H1 (cell line): ENCODE results near the gene DECR2. TPM values are rescaled to one million over a fixed set of nuclear protein-coding genes. Genes with fewer than 3 reads are reported as not detected.
A peak's percentile ranks its signal among the peaks of the same experiment; 100 is the strongest.

Source experiments
- BCL11A ChIP-seq, 2 experiments: IDR thresholded peaks; one replicate each; pipeline ENCODE4 v1.6.1; 2011; ENCODE audit warnings: low read depth in 2 of 2, low read length in 2 of 2, mild to moderate bottlenecking in 2 of 2
- GABPA ChIP-seq: IDR thresholded peaks from 2 replicates; pipeline ENCODE4 v1.6.1; 2011; ENCODE audit warnings: mild to moderate bottlenecking, low read length, moderate library complexity, borderline replicate concordance; ENCODE audit not compliant: insufficient read depth
- HDAC6 ChIP-seq: IDR thresholded peaks from one replicate; pipeline ENCODE4 v1.7.1; 2012; ENCODE audit warnings: low read depth, mild to moderate bottlenecking, inconsistent platforms, low read length, moderate library complexity
- JUND ChIP-seq: IDR thresholded peaks from 2 replicates; pipeline ENCODE4 v1.6.1; 2011; ENCODE audit warnings: mild to moderate bottlenecking, improper control_type of control experiment, low read length
- KDM5A ChIP-seq: fragments of 200-600 bp; IDR thresholded peaks from 2 replicates; pipeline ENCODE4 v1.7.1; 2012; ENCODE audit warnings: mild to moderate bottlenecking, low read length, inconsistent platforms, mixed read lengths
- SIN3A ChIP-seq, 2 experiments: IDR thresholded peaks in 1 of 2; conservative IDR thresholded peaks in 1 of 2; 2 replicates each; pipeline ENCODE4 v1.6.1; 2011 to 2012; ENCODE audit warnings: low read length in 2 of 2, improper control_type of control experiment in 1 of 2, low read depth in 1 of 2, mild to moderate bottlenecking in 1 of 2
- TAF7 ChIP-seq: optimal IDR thresholded peaks from 2 replicates; pipeline ENCODE3; 2011; ENCODE audit warnings: low read depth, mild to moderate bottlenecking, inconsistent platforms, low read length, moderate library complexity, borderline replicate concordance
- polyA plus RNA-seq, 7 experiments: library from polyadenylated mRNA; depleted of rRNA in 3 of 7; stranded (reverse) in 5 of 7; unstranded in 2 of 7; fragments of >200 nt in 5 of 7; fragments of 200-250 nt in 2 of 7; gene quantifications; 1 replicate in 5 of 7; 2 replicates in 1 of 7; 4 replicates in 1 of 7; pipeline versions ENCODE4 v1.2.1 to v1.2.3, GENCODE V29; 2011 to 2013; ENCODE audit warnings: missing spikeins in 2 of 7, mixed read lengths in 2 of 7
- total RNA-seq: library from RNA; stranded (reverse); fragmentation: NEBNext Ultra II Directional; extraction: Animal tissue kit (Norgen Biotek cat#: 25700); gene quantifications from 2 replicates; pipeline ENCODE4 v1.2.1, GENCODE V29; 2021
- TF ChIP-seq, protein P1 (sequence below): IDR thresholded peaks from 2 replicates; pipeline ENCODE4 v1.6.1; 2011; ENCODE audit warnings: low read length, improper control_type of control experiment

DECR2 gene
- total and polyA plus RNA-seq, 2 of the 8 experiments (the other 6 are each of a cell fraction or from before 2014, with no cell fraction given): 28.2 to 39.9 TPM

DNA sequence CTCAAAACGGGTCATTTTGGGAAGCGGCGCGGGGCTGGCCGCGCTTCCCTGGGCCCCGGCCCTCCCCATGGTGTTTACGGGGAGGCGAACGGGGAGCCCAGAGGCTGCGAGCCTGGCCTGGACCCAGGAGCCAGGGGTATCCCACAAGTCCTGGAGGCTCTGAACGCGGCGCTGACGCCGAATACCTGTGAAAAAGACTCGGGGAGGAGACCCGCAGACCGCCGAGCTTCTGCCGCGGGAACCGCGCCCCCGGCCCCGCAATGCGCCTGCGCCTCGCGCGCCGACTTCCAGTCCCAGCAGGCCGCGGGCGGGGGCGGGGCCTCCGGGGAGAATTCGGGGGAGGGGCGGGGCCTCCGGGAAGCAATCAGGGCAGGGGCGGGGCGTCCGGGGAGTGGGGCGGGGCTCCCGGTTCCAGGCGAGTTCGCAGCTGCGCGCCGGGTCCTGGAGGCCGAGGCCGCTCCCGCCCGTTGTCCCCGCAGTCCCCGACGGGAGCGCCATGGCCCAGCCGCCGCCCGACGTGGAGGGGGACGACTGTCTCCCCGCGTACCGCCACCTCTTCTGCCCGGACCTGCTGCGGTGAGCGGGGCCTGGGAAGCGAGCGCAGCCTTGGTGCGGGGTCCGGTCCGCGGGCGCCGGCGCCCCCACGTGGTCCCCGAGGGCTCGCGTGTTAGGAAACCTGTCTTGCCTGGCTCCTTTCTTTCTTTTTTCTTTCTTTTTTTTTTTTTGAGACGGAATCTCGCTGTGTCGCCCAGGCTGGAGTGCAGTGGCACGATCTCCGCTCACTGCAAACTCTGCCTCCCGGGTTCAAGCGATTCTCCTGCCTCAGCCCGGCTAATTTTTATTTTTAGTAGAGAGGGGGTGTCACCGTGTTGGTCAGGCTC is at the start of gene DECR2 (continued):
- peak; percentile 35 for TF ChIP-seq TAF7
- TF ChIP-seq JUND: no peak
- TF ChIP-seq GABPA: no peak
- TF ChIP-seq SIN3A (conservative IDR thresholded peaks at IDR 0.05 in 1 of 2, IDR thresholded peaks at IDR 0.05 in 1 of 2; ENCODE audit: low read depth in 1 of 2, low read length in 2 of 2): no peak
- TF ChIP-seq, protein P1, sequence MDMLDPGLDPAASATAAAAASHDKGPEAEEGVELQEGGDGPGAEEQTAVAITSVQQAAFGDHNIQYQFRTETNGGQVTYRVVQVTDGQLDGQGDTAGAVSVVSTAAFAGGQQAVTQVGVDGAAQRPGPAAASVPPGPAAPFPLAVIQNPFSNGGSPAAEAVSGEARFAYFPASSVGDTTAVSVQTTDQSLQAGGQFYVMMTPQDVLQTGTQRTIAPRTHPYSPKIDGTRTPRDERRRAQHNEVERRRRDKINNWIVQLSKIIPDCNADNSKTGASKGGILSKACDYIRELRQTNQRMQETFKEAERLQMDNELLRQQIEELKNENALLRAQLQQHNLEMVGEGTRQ: no peak
- no peak for TF ChIP-seq HDAC6
- TF ChIP-seq KDM5A: no peak
- no peak for TF ChIP-seq BCL11A (IDR thresholded peaks at IDR 0.05; ENCODE audit: low read depth in 2 of 2, low read length in 2 of 2)
- TF ChIP-seq, all 59 proteins: peak for 16
